Ascending aorta (tissue), 2 donors: ENCODE results near the gene ZNF333. TPM values are rescaled to one million over a fixed set of nuclear protein-coding genes. Genes with fewer than 3 reads are reported as not detected.

Experiments used
- DNase-seq, 2 donors: peaks; one replicate each; pipeline ENCODE4 v3.0.0-alpha.2; 2019; ENCODE audit warnings: low spot score in 2 of 2
- H3K27ac ChIP-seq, 2 donors: fragments of 200-600 bp; sonication (generic); one replicate each; pipeline ENCODE4 v1.5.1; 2016 to 2017; ENCODE audit warnings: mild to moderate bottlenecking in 1 of 2
- H3K27me3 ChIP-seq: fragments of 200-600 bp; sonication (generic); one replicate; pipeline ENCODE4 v1.5.1; 2017
- H3K36me3 ChIP-seq, 2 donors: fragments of 200-600 bp; sonication (generic); one replicate each; pipeline ENCODE4 v1.5.1; 2016
- H3K4me1 ChIP-seq, 2 donors: fragments of 200-600 bp; sonication (generic); one replicate each; pipeline ENCODE4 v1.5.1; 2016 to 2017; ENCODE audit warnings: mild to moderate bottlenecking in 1 of 2
- H3K4me3 ChIP-seq, 2 donors: fragments of 200-600 bp; sonication (generic); one replicate each; pipeline ENCODE4 v1.5.1; 2016 to 2017; ENCODE audit warnings: mild to moderate bottlenecking in 1 of 2
- H3K9me3 ChIP-seq, 2 donors: fragments of 200-600 bp; sonication (generic); one replicate each; pipeline ENCODE4 v1.5.1; 2016
- intact Hi-C: fragments of 100-400 bp; cut with DNase I; formaldehyde crosslinking; loops from one replicate; pipeline ENCODE4 v1.15.1; 2023
- total RNA-seq: library from RNA; depleted of rRNA; stranded (reverse); fragments of >200 nt; gene quantifications from one replicate; pipeline ENCODE4 v1.1.0, GENCODE V29; 2016
- TF ChIP-seq, protein P1 (sequence below), 3 experiments: fragments of 200-600 bp in 2 of 3; fragments of 450-650 bp in 1 of 3; sonication (generic) in 2 of 3; IDR thresholded peaks; one replicate each; pipeline ENCODE4 v1.5.1; 2016 to 2019; ENCODE audit warnings: antibody characterized with exemption in 3 of 3, mild to moderate bottlenecking in 1 of 3, moderate library complexity in 1 of 3

ZNF333 gene
- total RNA-seq, 1 donor from 2014 or later, result 33.7 TPM

DNA sequence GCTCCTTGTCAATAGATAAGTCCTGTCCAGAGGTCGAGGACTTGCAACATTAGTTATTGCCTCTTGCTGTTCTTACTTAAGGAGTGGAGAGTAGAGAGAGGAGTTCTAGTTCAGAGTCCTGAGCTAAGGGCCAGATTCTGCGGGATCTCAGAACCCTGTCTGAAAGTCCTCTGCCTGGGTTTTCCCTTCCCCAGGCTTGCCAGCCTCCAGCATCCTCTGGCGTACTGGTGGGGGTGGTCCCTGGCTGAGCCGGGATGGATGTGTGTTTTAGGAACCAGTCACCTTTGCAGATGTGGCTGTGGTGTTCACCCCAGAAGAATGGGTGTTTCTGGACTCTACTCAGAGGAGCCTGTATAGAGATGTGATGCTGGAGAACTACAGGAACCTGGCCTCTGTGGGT, 26.0 kb downstream of the ZNF333 start:
- intact Hi-C loops, result no loop called here
- Histone ChIP-seq H3K27ac (no peak overlapping the region), H3K36me3 (peaks cover 95 to 100% of the 10 kb centered on the region in 2 donors), H3K27me3 (no peaks in the 10 kb centered on the region), H3K4me1 (no peaks in the 10 kb centered on the region), H3K9me3 (peaks cover 76 to 87% of the 10 kb centered on the region in 2 donors), H3K4me3 (no peak overlapping the region)
- TF ChIP-seq, protein P1, sequence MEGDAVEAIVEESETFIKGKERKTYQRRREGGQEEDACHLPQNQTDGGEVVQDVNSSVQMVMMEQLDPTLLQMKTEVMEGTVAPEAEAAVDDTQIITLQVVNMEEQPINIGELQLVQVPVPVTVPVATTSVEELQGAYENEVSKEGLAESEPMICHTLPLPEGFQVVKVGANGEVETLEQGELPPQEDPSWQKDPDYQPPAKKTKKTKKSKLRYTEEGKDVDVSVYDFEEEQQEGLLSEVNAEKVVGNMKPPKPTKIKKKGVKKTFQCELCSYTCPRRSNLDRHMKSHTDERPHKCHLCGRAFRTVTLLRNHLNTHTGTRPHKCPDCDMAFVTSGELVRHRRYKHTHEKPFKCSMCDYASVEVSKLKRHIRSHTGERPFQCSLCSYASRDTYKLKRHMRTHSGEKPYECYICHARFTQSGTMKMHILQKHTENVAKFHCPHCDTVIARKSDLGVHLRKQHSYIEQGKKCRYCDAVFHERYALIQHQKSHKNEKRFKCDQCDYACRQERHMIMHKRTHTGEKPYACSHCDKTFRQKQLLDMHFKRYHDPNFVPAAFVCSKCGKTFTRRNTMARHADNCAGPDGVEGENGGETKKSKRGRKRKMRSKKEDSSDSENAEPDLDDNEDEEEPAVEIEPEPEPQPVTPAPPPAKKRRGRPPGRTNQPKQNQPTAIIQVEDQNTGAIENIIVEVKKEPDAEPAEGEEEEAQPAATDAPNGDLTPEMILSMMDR (IDR thresholded peaks at IDR 0.05), result no peak
- no peak for DNase-seq

DNA sequence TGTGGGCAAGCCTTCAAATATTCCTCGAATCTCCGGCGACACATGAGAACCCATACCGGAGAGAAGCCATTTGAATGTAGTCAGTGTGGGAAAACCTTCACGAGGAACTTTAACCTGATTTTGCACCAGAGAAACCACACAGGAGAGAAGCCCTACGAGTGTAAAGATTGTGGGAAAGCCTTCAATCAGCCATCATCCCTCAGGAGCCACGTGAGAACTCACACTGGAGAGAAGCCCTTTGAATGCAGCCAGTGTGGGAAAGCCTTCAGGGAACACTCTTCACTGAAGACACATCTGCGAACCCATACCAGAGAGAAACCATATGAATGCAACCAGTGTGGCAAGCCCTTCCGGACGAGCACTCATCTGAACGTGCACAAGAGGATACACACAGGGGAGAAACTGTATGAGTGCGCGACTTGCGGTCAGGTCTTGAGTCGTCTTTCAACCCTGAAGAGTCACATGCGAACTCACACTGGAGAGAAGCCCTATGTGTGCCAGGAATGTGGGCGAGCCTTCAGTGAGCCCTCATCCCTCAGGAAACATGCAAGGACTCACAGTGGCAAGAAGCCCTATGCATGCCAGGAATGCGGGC, 28.8 kb downstream of the ZNF333 start:
- no peaks in the 10 kb centered on the region for H3K27me3 ChIP-seq
- H3K4me3 ChIP-seq, result peak overlapping the region in 1 of 2 donors; percentile 18
- H3K4me1 ChIP-seq, result no peaks in the 10 kb centered on the region
- no peak overlapping the region for H3K27ac ChIP-seq
- peaks cover 84 to 96% of the 10 kb centered on the region in 2 donors for H3K36me3 ChIP-seq
- H3K9me3 ChIP-seq, result peaks cover 92 to 94% of the 10 kb centered on the region in 2 donors
- intact Hi-C loops, result no loop called here
- TF ChIP-seq, protein P1 (IDR thresholded peaks at IDR 0.05), result no peak
- no peak for DNase-seq

DNA sequence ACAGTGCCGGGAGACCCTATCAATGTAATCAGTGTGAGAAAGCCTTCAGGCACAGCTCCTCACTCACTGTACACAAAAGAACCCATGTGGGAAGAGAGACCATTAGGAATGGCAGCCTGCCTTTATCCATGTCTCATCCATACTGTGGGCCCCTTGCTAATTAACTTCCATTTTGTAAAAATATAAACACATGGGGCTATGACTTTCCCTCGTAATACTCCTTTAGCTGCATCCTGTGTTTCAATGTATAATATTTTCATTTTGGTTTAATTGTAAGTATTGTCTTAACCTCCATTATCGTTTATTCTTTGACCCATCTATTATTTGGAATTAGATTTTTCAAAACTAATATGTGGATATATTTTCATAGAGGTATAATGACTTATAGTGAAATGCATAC, 29.3 kb downstream of the ZNF333 start:
- H3K9me3 ChIP-seq, result peaks cover 94 to 96% of the 10 kb centered on the region in 2 donors
- H3K27ac ChIP-seq, result no peak overlapping the region
- H3K27me3 ChIP-seq, result no peaks in the 10 kb centered on the region
- peak overlapping the region in 1 of 2 donors; percentile 18 for H3K4me3 ChIP-seq
- H3K36me3 ChIP-seq, result peaks cover 84 to 93% of the 10 kb centered on the region in 2 donors
- intact Hi-C loops, result no loop called here
- H3K4me1 ChIP-seq, result no peaks in the 10 kb centered on the region
- TF ChIP-seq, protein P1 (IDR thresholded peaks at IDR 0.05), result no peak
- DNase-seq, result no peak

DNA sequence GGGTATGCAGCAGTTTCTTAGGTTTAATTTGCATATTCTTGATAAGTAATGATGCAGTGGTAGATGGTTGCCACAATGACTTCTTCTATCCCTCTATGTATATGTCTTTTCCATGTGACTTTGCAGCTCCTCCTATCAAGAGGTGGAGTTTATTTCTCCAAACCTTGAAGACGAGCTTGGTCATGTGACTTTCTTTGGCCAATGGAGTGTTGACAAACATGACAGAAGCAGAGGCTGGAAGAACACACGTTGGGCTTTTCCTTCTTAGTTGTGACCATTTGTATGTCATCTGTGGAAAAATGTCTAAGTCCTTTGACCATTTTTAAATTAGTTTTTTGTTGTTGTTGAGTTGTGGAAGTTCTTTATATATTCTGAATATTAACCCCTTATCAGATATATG, 32.3 kb downstream of the ZNF333 start:
- Histone ChIP-seq H3K27ac (no peak overlapping the region), H3K4me1 (no peaks in the 10 kb centered on the region), H3K4me3 (no peak overlapping the region), H3K36me3 (peaks cover 55 to 64% of the 10 kb centered on the region in 2 donors), H3K9me3 (peaks cover 98 to 99% of the 10 kb centered on the region in 2 donors), H3K27me3 (no peaks in the 10 kb centered on the region)
- no peak for DNase-seq
- TF ChIP-seq, protein P1 (IDR thresholded peaks at IDR 0.05), result no peak
- intact Hi-C loops, result no loop called here

DNA sequence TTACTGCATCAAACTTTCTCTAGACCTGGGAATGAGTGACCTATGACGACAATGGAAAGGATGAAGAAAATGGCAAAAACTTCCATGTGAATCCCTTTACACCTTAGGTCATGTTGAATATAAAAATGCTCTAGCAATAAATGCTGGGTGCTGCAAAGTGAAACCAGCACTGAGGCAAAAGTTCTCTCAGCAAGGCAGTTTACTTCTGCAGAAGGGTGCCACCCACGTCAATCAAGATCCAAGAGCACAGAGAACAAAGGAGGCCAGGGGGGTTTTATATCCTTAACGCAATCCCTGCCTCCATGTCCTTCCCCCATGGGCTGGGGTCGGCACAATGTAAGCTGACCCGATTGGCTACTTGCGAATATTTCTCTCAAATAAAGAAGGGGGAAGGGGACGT, 38.7 kb downstream of the ZNF333 start:
- H3K27me3 ChIP-seq, result no peaks in the 10 kb centered on the region
- no peaks in the 10 kb centered on the region for H3K4me1 ChIP-seq
- peaks cover 3 to 5% of the 10 kb centered on the region in 2 donors for H3K36me3 ChIP-seq
- TF ChIP-seq, protein P1 (IDR thresholded peaks at IDR 0.05), result no peak
- DNase-seq, result no peak
- peaks cover 59 to 77% of the 10 kb centered on the region in 2 donors for H3K9me3 ChIP-seq
- intact Hi-C loops, result no loop called here
- no peak overlapping the region for H3K4me3 ChIP-seq
- H3K27ac ChIP-seq, result no peak overlapping the region
